Suprapubic skin (tissue), 3 donors: ENCODE results near the gene MED27.

Experiments
- CTCF ChIP-seq, 2 donors: fragments of 200-600 bp in 1 of 2; fragments of 450-650 bp in 1 of 2; sonication (generic) in 1 of 2; IDR thresholded peaks; one replicate each; pipeline ENCODE4 v1.5.1; 2016 to 2019; ENCODE audit warnings: antibody characterized with exemption in 2 of 2, mild to moderate bottlenecking in 1 of 2, moderate library complexity in 1 of 2
- POLR2A ChIP-seq, 2 donors: fragments of 450-650 bp; IDR thresholded peaks; one replicate each; pipeline ENCODE4 v1.6.1; 2017; ENCODE audit warnings: antibody characterized with exemption in 2 of 2, mild to moderate bottlenecking in 2 of 2, moderate library complexity in 2 of 2

GRCh38 chr9:132012704-132013357, 66.8 kb downstream of the MED27 start:
- TF ChIP-seq CTCF (IDR thresholded peaks at IDR 0.05) = no peak
- no peak for TF ChIP-seq POLR2A (IDR thresholded peaks at IDR 0.05)
